ENCODE results near the gene VSIG10. TPM values are rescaled to one million over a fixed set of nuclear protein-coding genes. Genes with fewer than 3 reads are reported as not detected.
A peak's percentile ranks its signal among the peaks of the same experiment; 100 is the strongest.

Gene VSIG10
- total RNA-seq, 1 experiment from 2014 or later: 18.0 TPM

- DNase-seq: peak; percentile 98
- Histone ChIP-seq H3K9me3 (replicated peaks) (no peaks in the 10 kb centered on the region), H3K27me3 (no peaks in the 10 kb centered on the region), H3K4me3 (peak within 1 kb of the TSS; percentile 95), H3K4me1 (no peaks in the 10 kb centered on the region; the same call in 1 of the 2 replicates), H3K27ac (peak within 1 kb of the TSS; percentile 71), H3K36me3 (peaks cover 32% of the 10 kb centered on the region)
Measured at GRCh38 chr12:118016424-118017264, 87.2 kb downstream of the VSIG10 start, which contains the start of gene RFC5. RFC5 (plus strand) TSS chr12:118016703; CDS start chr12:118016828, 125 bp downstream.

- DNase-seq: no peak
- peaks cover 31% of the 10 kb centered on the region for H3K36me3 ChIP-seq
- H3K4me1 ChIP-seq: no peaks in the 10 kb centered on the region; the same call in 1 of the 2 replicates
- no peaks in the 10 kb centered on the region for H3K9me3 ChIP-seq (replicated peaks)
- peak overlapping the region; percentile 95 for H3K4me3 ChIP-seq
- H3K27me3 ChIP-seq: no peaks in the 10 kb centered on the region
- H3K27ac ChIP-seq: no peak overlapping the region
Measured at GRCh38 chr12:118015944-118016343, 87.9 kb downstream of the VSIG10 start.

- peaks cover 25% of the 10 kb centered on the region for H3K36me3 ChIP-seq
- no peaks in the 10 kb centered on the region; the same call in 1 of the 2 replicates for H3K4me1 ChIP-seq
Measured at GRCh38 chr12:118015306-118015705, 88.5 kb downstream of the VSIG10 start.

More at GRCh38 chr12:118015306-118015705, 88.5 kb downstream of the VSIG10 start:
- DNase-seq: no peak
- H3K4me3 ChIP-seq: no peak overlapping the region
- H3K27me3 ChIP-seq: no peaks in the 10 kb centered on the region
- H3K9me3 ChIP-seq (replicated peaks): no peaks in the 10 kb centered on the region
- no peak overlapping the region for H3K27ac ChIP-seq

Other genes starting within 250 kb of the VSIG10 start
- 0.05 and 0.06 TPM in 2 replicates for gene KSR2, start 135.0 kb downstream of the VSIG10 start, total RNA-seq (2014; rRNA removed; shearing (Covaris generic))
- 64.9 and 70.8 TPM in 2 replicates for gene RFC5, start 87.3 kb downstream of the VSIG10 start, total RNA-seq (2014; rRNA removed; shearing (Covaris generic))
- 102 and 104 TPM in 2 replicates for gene WSB2, start 42.8 kb downstream of the VSIG10 start, total RNA-seq (2014; rRNA removed; shearing (Covaris generic))
- 172 and 184 TPM in 2 replicates for gene PEBP1, start 32.1 kb upstream of the VSIG10 start, total RNA-seq (2014; rRNA removed; shearing (Covaris generic))